Measurements from ENCODE around the gene FASTKD3. TPM values are rescaled to one million over a fixed set of nuclear protein-coding genes. Genes with fewer than 3 reads are reported as not detected.
"Not testable (repeated sequence)": the region's sequence is repeated elsewhere in the genome, so short reads cannot be mapped to it uniquely, and the experiment has no call there.

FASTKD3 gene
- 14.5 TPM for total RNA-seq
- polyA plus RNA-seq, result 6.5 TPM

- Histone ChIP-seq H3K4me3 (ENCODE audit: low read depth, low read length) (peak within 1 kb of the TSS; percentile 98), H3K4me1 (ENCODE audit: insufficient read depth) (peaks cover 2% of the 10 kb centered on the region), H3K27ac (ENCODE audit: low read depth) (peak within 1 kb of the TSS; percentile 35), H3K36me3 (ENCODE audit: insufficient read depth) (no peaks in the 10 kb centered on the region)
- under 1% methylated on average over 83 of the region's 83 CpGs for whole genome bisulfite sequencing
- peak; percentile 87 for DNase-seq (ENCODE audit: extremely low spot score)
These were observed at the start of gene FASTKD3, which contains the start of gene MTRR for GRCh38 chr5:7868773-7869473. Gene FASTKD3, minus strand, starts transcription at chr5:7869031. Its CDS starts 948 bp downstream, at chr5:7868083. Gene MTRR, plus strand, starts transcription at chr5:7869148. Its CDS starts 1,647 bp downstream, at chr5:7870795.

GRCh38 chr5:7917130-7918123 is 48.6 kb upstream of the FASTKD3 start:
- no peaks in the 10 kb centered on the region for H3K4me1 ChIP-seq (ENCODE audit: insufficient read depth)
- H3K27ac ChIP-seq (ENCODE audit: low read depth), result no peak overlapping the region
- DNase-seq (ENCODE audit: extremely low spot score), result no peak
- H3K4me3 ChIP-seq (ENCODE audit: low read depth, low read length), result no peak overlapping the region
- H3K36me3 ChIP-seq (ENCODE audit: insufficient read depth), result no peaks in the 10 kb centered on the region
- 80% methylated on average over 5 of the region's 5 CpGs for WGBS

DNA sequence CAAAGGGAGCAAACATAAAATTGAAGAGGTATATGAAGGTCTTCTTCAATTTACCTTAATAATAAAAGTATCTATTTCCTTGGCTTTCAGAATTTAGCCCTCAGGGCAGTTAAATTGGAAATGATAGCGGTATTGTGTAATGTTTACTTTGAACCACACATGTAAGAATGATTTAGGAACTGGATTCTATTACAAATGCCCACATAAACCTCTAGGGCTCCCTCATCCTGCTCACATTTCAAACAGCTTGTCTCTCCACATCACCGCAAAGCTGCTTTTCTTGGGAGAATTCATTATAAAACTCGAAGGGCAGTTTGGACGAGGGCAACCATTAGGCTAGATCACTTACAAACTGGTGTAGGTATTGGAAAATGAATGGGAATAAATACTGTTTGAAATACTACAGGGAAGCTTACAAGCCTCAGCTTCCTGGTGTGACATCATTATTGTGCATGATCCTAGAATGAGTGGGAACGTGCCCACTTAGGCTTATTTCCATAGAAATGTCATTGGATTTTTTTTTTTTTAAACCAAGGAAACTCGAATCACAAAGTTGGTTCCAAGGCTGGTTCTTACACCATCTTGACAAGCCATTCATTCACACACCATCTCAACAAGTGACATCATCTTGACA is 47.5 kb upstream of the FASTKD3 start:
- H3K27ac ChIP-seq (ENCODE audit: low read depth), result no peak overlapping the region
- DNase-seq (ENCODE audit: extremely low spot score), result no peak
- 63% methylated on average over 6 of the region's 6 CpGs for WGBS
- H3K4me1 ChIP-seq (ENCODE audit: insufficient read depth), result no peaks in the 10 kb centered on the region
- H3K36me3 ChIP-seq (ENCODE audit: insufficient read depth), result no peaks in the 10 kb centered on the region
- H3K4me3 ChIP-seq (ENCODE audit: low read depth, low read length), result no peak overlapping the region

DNA sequence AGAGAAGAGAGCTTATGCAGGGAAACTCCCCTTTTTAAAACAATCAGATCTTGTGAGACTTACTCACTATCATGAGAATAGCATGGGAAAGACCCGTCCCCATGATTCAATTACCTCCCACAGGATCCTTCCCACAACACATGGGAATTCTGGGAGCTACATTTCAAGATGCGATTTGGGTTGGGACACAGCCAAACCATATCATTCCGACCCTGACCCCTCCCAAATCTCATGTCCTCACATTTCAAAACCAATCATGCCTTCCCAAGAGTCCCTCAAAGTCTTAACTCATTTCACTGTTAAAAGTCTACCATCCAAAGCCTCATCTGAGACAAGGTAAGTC is 42.6 kb upstream of the FASTKD3 start:
- H3K4me3 ChIP-seq (ENCODE audit: low read depth, low read length); DNase-seq (ENCODE audit: extremely low spot score); H3K27ac ChIP-seq (ENCODE audit: low read depth); H3K36me3 ChIP-seq (ENCODE audit: insufficient read depth); H3K4me1 ChIP-seq (ENCODE audit: insufficient read depth): not testable (repeated sequence)
- WGBS, result 85% methylated on average over 3 of the region's 3 CpGs

- WGBS, result 96% methylated on average over 2 of the region's 2 CpGs
- DNase-seq (ENCODE audit: extremely low spot score), result no peak
- H3K4me1 ChIP-seq (ENCODE audit: insufficient read depth), result no peaks in the 10 kb centered on the region
- H3K36me3 ChIP-seq (ENCODE audit: insufficient read depth), result peaks cover 1% of the 10 kb centered on the region
- H3K4me3 ChIP-seq (ENCODE audit: low read depth, low read length), result no peak overlapping the region
- no peak overlapping the region for H3K27ac ChIP-seq (ENCODE audit: low read depth)
These were observed 42.1 kb upstream of the FASTKD3 start for GRCh38 chr5:7910738-7911428.

DNA sequence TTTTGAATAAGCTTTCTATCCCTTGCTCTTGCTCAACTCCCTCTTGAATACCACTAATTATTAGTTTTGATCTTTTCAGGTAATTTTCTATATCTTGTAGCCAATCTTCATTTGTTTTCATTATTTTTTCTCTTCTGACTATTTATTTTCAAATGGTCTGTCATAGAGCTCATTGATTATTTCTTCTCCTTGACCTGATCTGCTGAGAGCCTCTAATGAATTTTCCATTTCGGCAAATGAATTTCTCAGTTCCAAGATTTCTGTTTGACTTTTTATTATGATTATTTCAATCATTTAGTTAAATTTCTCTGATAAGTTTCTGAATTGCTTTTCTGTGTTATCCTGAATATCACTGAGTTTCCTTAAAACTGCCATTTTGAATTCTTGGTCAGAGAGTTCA is 39.5 kb upstream of the FASTKD3 start:
- Histone ChIP-seq H3K36me3 (ENCODE audit: insufficient read depth) (peaks cover 1% of the 10 kb centered on the region), H3K4me3 (ENCODE audit: low read depth, low read length) (no peak overlapping the region), H3K27ac (ENCODE audit: low read depth) (no peak overlapping the region), H3K4me1 (ENCODE audit: insufficient read depth) (no peaks in the 10 kb centered on the region)
- DNase-seq (ENCODE audit: extremely low spot score), result no peak
- WGBS, result 98% methylated on average over 1 of the region's 1 CpG

- WGBS, result 100% methylated on average over 1 of the region's 1 CpG
- no peak for DNase-seq (ENCODE audit: extremely low spot score)
- H3K36me3 ChIP-seq (ENCODE audit: insufficient read depth), result peaks cover 1% of the 10 kb centered on the region
- H3K4me1 ChIP-seq (ENCODE audit: insufficient read depth), result no peaks in the 10 kb centered on the region
- no peak overlapping the region for H3K4me3 ChIP-seq (ENCODE audit: low read depth, low read length)
- H3K27ac ChIP-seq (ENCODE audit: low read depth), result no peak overlapping the region
These were observed 38.8 kb upstream of the FASTKD3 start for GRCh38 chr5:7907612-7908011.

DNA sequence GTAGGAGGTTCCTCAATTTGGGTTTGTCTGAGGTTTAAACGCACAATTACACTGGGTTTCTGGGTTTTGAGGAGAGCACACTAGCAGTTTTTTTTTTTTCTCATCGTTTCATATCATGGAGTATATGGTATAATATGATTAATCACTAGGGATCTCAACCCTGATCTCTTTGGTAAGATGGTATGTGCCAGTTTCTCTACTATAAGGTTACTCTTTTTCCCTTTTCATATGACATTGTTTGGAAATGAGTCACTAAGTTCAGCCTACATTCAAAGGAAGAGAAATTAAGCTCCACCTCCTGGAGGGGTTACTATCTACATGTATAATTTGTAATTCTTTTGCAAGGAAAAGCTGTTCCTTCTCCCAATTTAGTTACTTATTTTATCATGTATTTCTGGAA is 35.3 kb upstream of the FASTKD3 start:
- no peak for DNase-seq (ENCODE audit: extremely low spot score)
- Histone ChIP-seq H3K4me3 (ENCODE audit: low read depth, low read length) (no peak overlapping the region), H3K36me3 (ENCODE audit: insufficient read depth) (peaks cover 3% of the 10 kb centered on the region), H3K27ac (ENCODE audit: low read depth) (no peak overlapping the region), H3K4me1 (ENCODE audit: insufficient read depth) (no peaks in the 10 kb centered on the region)
- 84% methylated on average over 2 of the region's 2 CpGs for WGBS

- no peak overlapping the region for H3K4me3 ChIP-seq (ENCODE audit: low read depth, low read length)
- no peaks in the 10 kb centered on the region for H3K4me1 ChIP-seq (ENCODE audit: insufficient read depth)
- WGBS, result 89% methylated on average over 9 of the region's 9 CpGs
- H3K27ac ChIP-seq (ENCODE audit: low read depth), result no peak overlapping the region
- DNase-seq (ENCODE audit: extremely low spot score), result no peak
- peaks cover 3% of the 10 kb centered on the region for H3K36me3 ChIP-seq (ENCODE audit: insufficient read depth)
These were observed 34.1 kb upstream of the FASTKD3 start for GRCh38 chr5:7902666-7903625.

DNA sequence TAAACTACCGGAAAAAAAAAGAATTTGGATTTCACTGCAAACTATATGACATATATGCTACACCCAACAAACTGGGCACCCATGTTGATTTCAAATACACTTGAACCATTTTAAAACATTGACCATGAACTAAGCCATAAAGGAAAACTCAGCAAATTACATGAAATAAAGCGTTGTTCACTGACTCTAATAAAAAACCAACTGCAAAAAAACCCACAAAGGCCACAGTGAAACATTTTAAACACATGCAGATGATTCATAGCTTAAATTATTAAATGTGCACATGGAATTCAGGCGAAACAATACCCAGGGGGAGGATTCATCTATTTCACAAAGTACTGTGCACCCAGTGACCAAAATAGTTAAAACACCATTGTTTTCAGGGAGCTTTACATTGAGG is 33.4 kb upstream of the FASTKD3 start:
- Histone ChIP-seq H3K27ac (ENCODE audit: low read depth) (no peak overlapping the region), H3K36me3 (ENCODE audit: insufficient read depth) (peaks cover 3% of the 10 kb centered on the region), H3K4me1 (ENCODE audit: insufficient read depth) (no peaks in the 10 kb centered on the region), H3K4me3 (ENCODE audit: low read depth, low read length) (no peak overlapping the region)
- 90% methylated on average over 3 of the region's 3 CpGs for WGBS
- DNase-seq (ENCODE audit: extremely low spot score), result no peak

DNA sequence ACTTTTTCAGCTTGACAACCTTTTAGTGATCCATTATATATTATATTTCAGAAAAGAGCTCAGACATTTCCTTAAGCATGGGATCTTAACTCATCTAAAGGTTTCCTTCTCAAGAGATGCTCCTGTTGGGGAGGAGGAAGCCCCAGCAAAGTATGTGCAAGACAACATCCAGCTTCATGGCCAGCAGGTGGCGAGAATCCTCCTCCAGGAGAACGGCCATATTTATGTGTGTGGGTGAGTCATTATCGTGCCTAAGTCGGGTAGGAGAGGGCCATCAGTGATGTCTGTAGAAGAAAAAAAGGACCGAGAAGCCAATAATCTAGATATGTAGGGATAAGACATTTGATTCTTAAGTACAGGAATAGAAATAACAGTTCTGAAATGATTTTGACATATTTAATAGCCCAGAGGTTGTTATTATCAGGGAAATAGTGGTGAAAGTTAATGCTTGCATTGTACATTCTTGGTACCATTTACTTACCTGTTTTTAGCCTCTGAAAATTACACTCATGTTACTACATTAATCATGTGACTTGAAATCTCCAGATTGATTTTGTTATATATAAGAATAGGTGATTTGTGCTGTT is 28.3 kb upstream of the FASTKD3 start:
- WGBS, result 60% methylated on average over 5 of the region's 5 CpGs
- H3K36me3 ChIP-seq (ENCODE audit: insufficient read depth), result peaks cover 5% of the 10 kb centered on the region
- H3K27ac ChIP-seq (ENCODE audit: low read depth), result no peak overlapping the region
- DNase-seq (ENCODE audit: extremely low spot score), result no peak
- H3K4me1 ChIP-seq (ENCODE audit: insufficient read depth), result no peaks in the 10 kb centered on the region
- no peak overlapping the region for H3K4me3 ChIP-seq (ENCODE audit: low read depth, low read length)

GRCh38 chr5:7894860-7895259 is 26.0 kb upstream of the FASTKD3 start:
- Histone ChIP-seq H3K4me3 (ENCODE audit: low read depth, low read length) (no peak overlapping the region), H3K36me3 (ENCODE audit: insufficient read depth) (peaks cover 6% of the 10 kb centered on the region), H3K27ac (ENCODE audit: low read depth) (no peak overlapping the region), H3K4me1 (ENCODE audit: insufficient read depth) (no peaks in the 10 kb centered on the region)
- 83% methylated on average over 2 of the region's 2 CpGs for WGBS
- no peak for DNase-seq (ENCODE audit: extremely low spot score)

Measured in urinary bladder (tissue), 4 donors.